ENCODE results near the gene CAND2. TPM values are rescaled to one million over a fixed set of nuclear protein-coding genes. Genes with fewer than 3 reads are reported as not detected.

The CAND2 gene
- polyA plus RNA-seq, 1 of the 3 experiments (the other 2 are of a cell fraction): 1.5 TPM

GRCh38 chr3:12750658-12751071 lies 45.8 kb upstream of the CAND2 start (continued):
- no peak for TF ChIP-seq RFX5 (IDR thresholded peaks at IDR 0.05; ENCODE audit: low read length)
- no peak for TF ChIP-seq CTCF (IDR thresholded peaks at IDR 0.05)
- TF ChIP-seq FOSL2 (IDR thresholded peaks at IDR 0.05; ENCODE audit: borderline replicate concordance, low read depth): peak; percentile 22; the same call in 1 of the 2 replicates
- no peak for TF ChIP-seq TEAD4 (IDR thresholded peaks at IDR 0.05; ENCODE audit: borderline replicate concordance, insufficient read depth)
- TF ChIP-seq CHD2 (IDR thresholded peaks at IDR 0.05; ENCODE audit: low read length, partially characterized antibody): no peak
- no peak for TF ChIP-seq NRF1 (IDR thresholded peaks at IDR 0.05; ENCODE audit: low read depth, low read length)
- TF ChIP-seq GABPA (IDR thresholded peaks at IDR 0.05; ENCODE audit: low read depth): no peak
- TF ChIP-seq ELF1 (IDR thresholded peaks at IDR 0.05): no peak
- TF ChIP-seq TAF1 (IDR thresholded peaks at IDR 0.05; ENCODE audit: borderline replicate concordance, low read depth, low read length): no peak
- no peak for TF ChIP-seq FOXM1 (IDR thresholded peaks at IDR 0.05; ENCODE audit: low read depth)
- no peak for TF ChIP-seq USF2 (IDR thresholded peaks at IDR 0.05; ENCODE audit: borderline replicate concordance, low read depth, low read length)
- TF ChIP-seq RCOR1 (IDR thresholded peaks at IDR 0.05; ENCODE audit: low read length): no peak
- no peak for TF ChIP-seq MEF2A (IDR thresholded peaks at IDR 0.05; ENCODE audit: borderline replicate concordance, low read depth)
- TF ChIP-seq EP300 (IDR thresholded peaks at IDR 0.05; ENCODE audit: borderline replicate concordance in 1 of 2, low read depth in 1 of 2, low read length in 1 of 2): no peak
- no peak for TF ChIP-seq IRF3 (IDR thresholded peaks at IDR 0.05; ENCODE audit: low read depth, low read length)
- no peak for TF ChIP-seq SIN3A (IDR thresholded peaks at IDR 0.05; ENCODE audit: borderline replicate concordance, low read depth, low read length)
- TF ChIP-seq, protein P1, sequence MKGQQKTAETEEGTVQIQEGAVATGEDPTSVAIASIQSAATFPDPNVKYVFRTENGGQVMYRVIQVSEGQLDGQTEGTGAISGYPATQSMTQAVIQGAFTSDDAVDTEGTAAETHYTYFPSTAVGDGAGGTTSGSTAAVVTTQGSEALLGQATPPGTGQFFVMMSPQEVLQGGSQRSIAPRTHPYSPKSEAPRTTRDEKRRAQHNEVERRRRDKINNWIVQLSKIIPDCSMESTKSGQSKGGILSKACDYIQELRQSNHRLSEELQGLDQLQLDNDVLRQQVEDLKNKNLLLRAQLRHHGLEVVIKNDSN (IDR thresholded peaks at IDR 0.05; ENCODE audit: borderline replicate concordance, low read depth): peak; percentile 33; the same call in 1 of the 2 replicates
- TF ChIP-seq YY1 (IDR thresholded peaks at IDR 0.05; ENCODE audit: low read depth): no peak
- no peak for TF ChIP-seq ZBTB33 (IDR thresholded peaks at IDR 0.05; ENCODE audit: borderline replicate concordance, low read depth)
